HG02759 (cell line): ENCODE data around the gene TNFSF12.

ENCODE experiments used
- ATAC-seq: cut with Tn5 transposase; IDR thresholded peaks from one replicate; pipeline ENCODE4 v1.9.1; 2021; ENCODE audit warnings: mild to moderate bottlenecking, moderate library complexity; ENCODE audit not compliant: unreplicated experiment

Gene TNFSF12

GRCh38 chr17:7548585-7549400 lies at the start of gene TNFSF12:
Gene TNFSF12 (plus strand): TSS chr17:7549058. CDS start chr17:7549154, 96 bp downstream.
- ATAC-seq, result no peak

GRCh38 chr17:7499161-7499560 lies 49.7 kb upstream of the TNFSF12 start:
- no peak for ATAC-seq

- no peak for ATAC-seq
These were observed 47.1 kb upstream of the TNFSF12 start for GRCh38 chr17:7501729-7502128.

GRCh38 chr17:7502171-7502847 lies 46.5 kb upstream of the TNFSF12 start:
- no peak for ATAC-seq

GRCh38 chr17:7502987-7503386 lies 45.9 kb upstream of the TNFSF12 start:
- ATAC-seq, result no peak

GRCh38 chr17:7503521-7503920 lies 45.3 kb upstream of the TNFSF12 start:
- no peak for ATAC-seq

- ATAC-seq, result no peak
These were observed 40.7 kb upstream of the TNFSF12 start for GRCh38 chr17:7508145-7508544.

- ATAC-seq, result no peak
These were observed 40.0 kb upstream of the TNFSF12 start for GRCh38 chr17:7508846-7509245.

GRCh38 chr17:7509937-7510336 lies 38.9 kb upstream of the TNFSF12 start:
- ATAC-seq, result no peak

- no peak for ATAC-seq
These were observed 37.8 kb upstream of the TNFSF12 start for GRCh38 chr17:7511108-7511507.

- no peak for ATAC-seq
These were observed 36.8 kb upstream of the TNFSF12 start for GRCh38 chr17:7512105-7512504.

GRCh38 chr17:7512824-7513540 lies 35.9 kb upstream of the TNFSF12 start:
- ATAC-seq, result no peak

- no peak for ATAC-seq
These were observed 34.9 kb upstream of the TNFSF12 start for GRCh38 chr17:7513850-7514419.

GRCh38 chr17:7515911-7516610 lies 32.8 kb upstream of the TNFSF12 start:
- no peak for ATAC-seq

- ATAC-seq, result no peak
These were observed 25.8 kb upstream of the TNFSF12 start for GRCh38 chr17:7523033-7523432.

- no peak for ATAC-seq
These were observed 20.0 kb upstream of the TNFSF12 start for GRCh38 chr17:7528842-7529241.

- no peak for ATAC-seq
These were observed 18.6 kb upstream of the TNFSF12 start for GRCh38 chr17:7530023-7530900.

- no peak for ATAC-seq
These were observed 10.8 kb upstream of the TNFSF12 start for GRCh38 chr17:7538050-7538449.

- ATAC-seq, result no peak
These were observed 9.8 kb upstream of the TNFSF12 start for GRCh38 chr17:7538891-7539545.
